K562 (cell line): ENCODE measurements around the gene PALLD.

Source experiments
- BRCA1 ChIP-seq, 2 experiments: fragments of 450-650 bp in 1 of 2; sonication (generic) in 1 of 2; formaldehyde crosslinking in 1 of 2; IDR thresholded peaks; 2 replicates each; pipeline versions ENCODE4 v1.5.0 to v1.6.1; 2017 to 2020; ENCODE audit warnings: mild to moderate bottlenecking in 1 of 2, missing genetic modification reagents in 1 of 2
- EGR1 ChIP-seq: fragments of 450-650 bp; conservative IDR thresholded peaks from 2 replicates; pipeline ENCODE4 v1.6.1; 2017; ENCODE audit warnings: mild to moderate bottlenecking
- ELF2 ChIP-seq: fragments of 250-450 bp; sonication (Bioruptor Pico); IDR thresholded peaks from 2 replicates; pipeline ENCODE4 v1.5.0; 2021; ENCODE audit warnings: mild to moderate bottlenecking
- ERF ChIP-seq: fragments of 450-650 bp; formaldehyde crosslinking; IDR thresholded peaks from 2 replicates; pipeline ENCODE4 v1.4.0; 2020; ENCODE audit warnings: mild to moderate bottlenecking, mixed read lengths
- FOXJ3 ChIP-seq: sonication (generic); formaldehyde crosslinking; IDR thresholded peaks from 2 replicates; pipeline ENCODE4 v1.4.0; 2020; ENCODE audit warnings: mild to moderate bottlenecking, missing genetic modification reagents
- MXI1 ChIP-seq: IDR thresholded peaks from 2 replicates; pipeline ENCODE4 v1.6.1; 2011; ENCODE audit warnings: low read depth, mild to moderate bottlenecking, improper control_type of control experiment, low read length
- NR2C2 ChIP-seq, 2 experiments: fragments of 200-800 bp in 1 of 2; sonication (Bioruptor generic) in 1 of 2; sonication (generic) in 1 of 2; formaldehyde crosslinking in 1 of 2; IDR thresholded peaks; 2 replicates each; pipeline versions ENCODE4 v1.6.1 to v1.8.0; 2016 to 2022; ENCODE audit warnings: mild to moderate bottlenecking in 1 of 2, missing compliant biosample characterization in 1 of 2, missing genetic modification characterization in 1 of 2, missing genetic modification reagents in 1 of 2
- SIRT6 ChIP-seq: IDR thresholded peaks from one replicate; pipeline ENCODE4 v1.6.1; 2012; ENCODE audit warnings: low read depth, mild to moderate bottlenecking, control low read depth, inconsistent platforms, low read length, moderate library complexity
- WHSC1 ChIP-seq: IDR thresholded peaks from one replicate; pipeline ENCODE4 v1.6.1; 2012; ENCODE audit warnings: low read length, control low read depth, inconsistent platforms
- ZNF75A ChIP-seq: fragments of 450-650 bp; formaldehyde crosslinking; IDR thresholded peaks from 2 replicates; pipeline ENCODE4 v1.4.0; 2020; ENCODE audit warnings: mild to moderate bottlenecking
- TF ChIP-seq, protein P1 (sequence below): fragments of 250-450 bp; sonication (Bioruptor Pico); IDR thresholded peaks from 2 replicates; pipeline ENCODE4 v1.5.0; 2021
- TF ChIP-seq, protein P2 (sequence below), 2 experiments: fragments of 450-650 bp in 1 of 2; sonication (generic) in 1 of 2; formaldehyde crosslinking; conservative IDR thresholded peaks; 2 replicates each; pipeline versions ENCODE4 v1.4.0 to v1.8.1; 2020 to 2022; ENCODE audit warnings: mild to moderate bottlenecking in 1 of 2, missing genetic modification reagents in 1 of 2
- TF ChIP-seq, protein P3 (sequence below): fragments of 250-450 bp; sonication (Bioruptor Pico); IDR thresholded peaks from 2 replicates; pipeline ENCODE4 v1.5.0; 2021; ENCODE audit warnings: mild to moderate bottlenecking, borderline replicate concordance

DNA sequence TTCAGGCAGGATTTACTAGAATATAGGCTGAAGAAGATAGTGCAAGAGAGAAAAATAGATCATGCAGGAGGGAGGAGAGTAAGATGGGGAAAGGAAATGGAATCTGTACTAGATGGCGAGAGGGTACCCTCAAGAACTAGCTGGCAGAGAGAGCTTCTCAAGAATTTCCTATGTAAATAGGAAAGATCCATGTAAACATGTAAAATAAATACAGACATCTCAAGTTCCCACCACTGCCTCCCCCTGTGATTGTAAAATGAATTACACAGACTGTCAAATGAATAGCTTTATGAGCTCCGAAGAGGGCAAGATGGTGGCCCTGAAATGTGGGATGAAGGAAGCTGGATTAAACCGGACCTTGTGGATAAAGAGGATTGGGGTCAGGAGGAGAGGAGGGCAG, 178.0 kb downstream of the PALLD start:
- TF ChIP-seq EGR1 (no peak), MXI1 (no peak), NR2C2 (CRISPR knock-in tag; IDR thresholded peaks at IDR 0.05) (no peak), NR2C2 (tag; IDR thresholded peaks at IDR 0.05) (no peak), FOXJ3 (CRISPR knock-in tag) (no peak), SIRT6 (no peak), WHSC1 (no peak), BRCA1 (IDR thresholded peaks at IDR 0.05) (no peak), BRCA1 (CRISPR knock-in tag; IDR thresholded peaks at IDR 0.05) (no peak), ERF (CRISPR knock-in tag) (no peak), ZNF75A (CRISPR knock-in tag) (no peak), ELF2 (CRISPR knock-in tag) (no peak)
- TF ChIP-seq, protein P1, sequence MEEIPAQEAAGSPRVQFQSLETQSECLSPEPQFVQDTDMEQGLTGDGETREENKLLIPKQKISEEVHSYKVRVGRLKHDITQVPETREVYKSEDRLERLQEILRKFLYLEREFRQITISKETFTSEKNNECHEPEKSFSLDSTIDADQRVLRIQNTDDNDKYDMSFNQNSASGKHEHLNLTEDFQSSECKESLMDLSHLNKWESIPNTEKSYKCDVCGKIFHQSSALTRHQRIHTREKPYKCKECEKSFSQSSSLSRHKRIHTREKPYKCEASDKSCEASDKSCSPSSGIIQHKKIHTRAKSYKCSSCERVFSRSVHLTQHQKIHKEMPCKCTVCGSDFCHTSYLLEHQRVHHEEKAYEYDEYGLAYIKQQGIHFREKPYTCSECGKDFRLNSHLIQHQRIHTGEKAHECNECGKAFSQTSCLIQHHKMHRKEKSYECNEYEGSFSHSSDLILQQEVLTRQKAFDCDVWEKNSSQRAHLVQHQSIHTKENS (CRISPR knock-in tag): no peak
- TF ChIP-seq, protein P2, sequence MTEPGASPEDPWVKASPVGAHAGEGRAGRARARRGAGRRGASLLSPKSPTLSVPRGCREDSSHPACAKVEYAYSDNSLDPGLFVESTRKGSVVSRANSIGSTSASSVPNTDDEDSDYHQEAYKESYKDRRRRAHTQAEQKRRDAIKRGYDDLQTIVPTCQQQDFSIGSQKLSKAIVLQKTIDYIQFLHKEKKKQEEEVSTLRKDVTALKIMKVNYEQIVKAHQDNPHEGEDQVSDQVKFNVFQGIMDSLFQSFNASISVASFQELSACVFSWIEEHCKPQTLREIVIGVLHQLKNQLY (CRISPR knock-in tag; conservative IDR thresholded peaks at IDR 0.05): no peak
- TF ChIP-seq, protein P3, sequence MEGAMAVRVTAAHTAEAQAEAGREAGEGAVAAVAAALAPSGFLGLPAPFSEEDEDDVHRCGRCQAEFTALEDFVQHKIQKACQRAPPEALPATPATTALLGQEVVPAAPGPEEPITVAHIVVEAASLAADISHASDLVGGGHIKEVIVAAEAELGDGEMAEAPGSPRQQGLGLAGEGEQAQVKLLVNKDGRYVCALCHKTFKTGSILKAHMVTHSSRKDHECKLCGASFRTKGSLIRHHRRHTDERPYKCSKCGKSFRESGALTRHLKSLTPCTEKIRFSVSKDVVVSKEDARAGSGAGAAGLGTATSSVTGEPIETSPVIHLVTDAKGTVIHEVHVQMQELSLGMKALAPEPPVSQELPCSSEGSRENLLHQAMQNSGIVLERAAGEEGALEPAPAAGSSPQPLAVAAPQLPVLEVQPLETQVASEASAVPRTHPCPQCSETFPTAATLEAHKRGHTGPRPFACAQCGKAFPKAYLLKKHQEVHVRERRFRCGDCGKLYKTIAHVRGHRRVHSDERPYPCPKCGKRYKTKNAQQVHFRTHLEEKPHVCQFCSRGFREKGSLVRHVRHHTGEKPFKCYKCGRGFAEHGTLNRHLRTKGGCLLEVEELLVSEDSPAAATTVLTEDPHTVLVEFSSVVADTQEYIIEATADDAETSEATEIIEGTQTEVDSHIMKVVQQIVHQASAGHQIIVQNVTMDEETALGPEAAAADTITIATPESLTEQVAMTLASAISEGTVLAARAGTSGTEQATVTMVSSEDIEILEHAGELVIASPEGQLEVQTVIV (CRISPR knock-in tag): no peak
